ENCODE results near the gene IGFLR1. TPM values are rescaled to one million over a fixed set of nuclear protein-coding genes. Genes with fewer than 3 reads are reported as not detected.

Gene IGFLR1
- total and polyA plus RNA-seq, 10 donors, result 16.5 to 64.7 (median 46.4) TPM

DNA sequence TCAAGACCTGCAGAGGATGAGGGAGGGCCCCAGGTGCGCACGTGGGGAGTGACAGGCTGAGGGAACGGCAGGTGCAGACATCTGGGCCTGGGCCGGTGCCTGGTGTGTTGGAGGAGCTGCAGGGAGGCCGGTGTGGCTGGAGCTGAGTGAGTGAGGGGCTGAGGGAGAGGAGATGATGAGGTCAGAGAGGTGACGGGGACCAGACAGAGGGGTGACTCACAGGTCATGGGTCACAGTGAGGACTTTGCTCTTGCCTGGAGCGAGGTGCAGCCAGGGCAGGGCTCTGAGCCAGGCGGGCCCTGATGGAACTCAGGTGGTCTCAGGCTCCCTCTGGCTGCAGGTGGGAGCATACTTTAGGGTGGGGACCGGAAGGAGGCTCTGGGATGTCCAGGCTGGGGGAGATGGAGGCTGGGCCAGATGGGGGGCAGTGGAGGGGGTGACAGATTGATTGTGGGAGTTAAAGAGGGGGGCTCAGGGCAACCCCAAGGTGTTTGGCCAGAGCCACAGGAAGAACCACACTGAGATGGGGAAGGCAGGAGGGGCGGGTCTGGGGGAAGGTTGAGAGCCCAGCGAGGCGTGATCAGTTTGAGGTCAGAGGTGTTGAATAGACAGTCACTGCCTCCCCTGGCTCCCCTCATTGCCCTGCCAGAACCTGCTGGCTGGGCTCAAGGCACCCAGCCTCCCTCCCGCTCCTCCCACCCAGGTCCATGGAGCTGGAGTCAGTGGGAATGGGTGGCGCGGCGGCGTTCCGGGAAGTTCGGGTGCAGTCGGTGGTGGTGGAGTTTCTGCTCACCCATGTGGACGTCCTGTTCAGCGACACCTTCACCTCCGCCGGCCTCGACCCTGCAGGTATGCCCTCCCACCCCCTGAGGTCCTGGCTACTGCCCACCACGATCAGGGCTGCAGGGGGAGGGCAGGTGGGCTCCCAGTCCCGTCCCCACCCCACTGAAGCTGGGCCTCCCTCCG, 41.5 kb upstream of the IGFLR1 start:
- Histone ChIP-seq H3K27ac (no peak overlapping the region), H3K4me3 (no peak overlapping the region), H3K4me1 (no peaks in the 10 kb centered on the region), H3K9me3 (no peaks in the 10 kb centered on the region), H3K27me3 (replicated peaks in 1 of 7) (no peaks in the 10 kb centered on the region), H3K36me3 (peaks cover 0 to 86% (median 28%) of the 10 kb centered on the region in 6 donors)
- no peak for DNase-seq
- TF ChIP-seq POLR2AphosphoS5 (IDR thresholded peaks at IDR 0.05) (no peak), POLR2A (IDR thresholded peaks at IDR 0.05) (no peak)
- TF ChIP-seq, protein P1, sequence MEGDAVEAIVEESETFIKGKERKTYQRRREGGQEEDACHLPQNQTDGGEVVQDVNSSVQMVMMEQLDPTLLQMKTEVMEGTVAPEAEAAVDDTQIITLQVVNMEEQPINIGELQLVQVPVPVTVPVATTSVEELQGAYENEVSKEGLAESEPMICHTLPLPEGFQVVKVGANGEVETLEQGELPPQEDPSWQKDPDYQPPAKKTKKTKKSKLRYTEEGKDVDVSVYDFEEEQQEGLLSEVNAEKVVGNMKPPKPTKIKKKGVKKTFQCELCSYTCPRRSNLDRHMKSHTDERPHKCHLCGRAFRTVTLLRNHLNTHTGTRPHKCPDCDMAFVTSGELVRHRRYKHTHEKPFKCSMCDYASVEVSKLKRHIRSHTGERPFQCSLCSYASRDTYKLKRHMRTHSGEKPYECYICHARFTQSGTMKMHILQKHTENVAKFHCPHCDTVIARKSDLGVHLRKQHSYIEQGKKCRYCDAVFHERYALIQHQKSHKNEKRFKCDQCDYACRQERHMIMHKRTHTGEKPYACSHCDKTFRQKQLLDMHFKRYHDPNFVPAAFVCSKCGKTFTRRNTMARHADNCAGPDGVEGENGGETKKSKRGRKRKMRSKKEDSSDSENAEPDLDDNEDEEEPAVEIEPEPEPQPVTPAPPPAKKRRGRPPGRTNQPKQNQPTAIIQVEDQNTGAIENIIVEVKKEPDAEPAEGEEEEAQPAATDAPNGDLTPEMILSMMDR (IDR thresholded peaks at IDR 0.05 in 8 of 11, conservative IDR thresholded peaks at IDR 0.05 in 3 of 11), result no peak
- intact Hi-C loops (cut with DNase I; ENCODE audit: low total_unique reads), result no loop called here
- WGBS, 5 donors, result 83 to 91% (median 88%) methylated on average over 28 of the region's 28 CpGs

DNA sequence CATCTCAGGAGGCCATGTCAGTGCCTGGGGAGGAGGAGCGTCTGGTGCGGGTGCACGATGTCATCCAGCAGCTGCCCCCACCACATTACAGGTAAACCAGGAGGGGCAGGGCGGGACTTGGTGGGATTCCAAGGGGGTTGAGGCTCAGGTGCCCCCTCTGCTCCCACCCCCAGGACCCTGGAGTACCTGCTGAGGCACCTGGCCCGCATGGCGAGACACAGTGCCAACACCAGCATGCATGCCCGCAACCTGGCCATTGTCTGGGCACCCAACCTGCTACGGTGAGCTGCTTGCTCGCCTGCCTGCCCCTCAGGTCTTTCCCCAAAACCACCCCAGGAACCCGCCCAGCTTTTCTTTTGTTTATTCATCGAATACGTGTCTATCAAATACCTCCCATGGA, 40.3 kb upstream of the IGFLR1 start:
- no peaks in the 10 kb centered on the region for H3K9me3 ChIP-seq
- no peaks in the 10 kb centered on the region for H3K27me3 ChIP-seq (replicated peaks in 1 of 7)
- TF ChIP-seq POLR2A (IDR thresholded peaks at IDR 0.05) (no peak), POLR2AphosphoS5 (IDR thresholded peaks at IDR 0.05) (no peak)
- TF ChIP-seq, protein P1 (IDR thresholded peaks at IDR 0.05 in 8 of 11, conservative IDR thresholded peaks at IDR 0.05 in 3 of 11), result no peak
- no peak overlapping the region for H3K4me3 ChIP-seq
- WGBS, 5 donors, result 94 to 97% (median 96%) methylated on average over 11 to 12 of the region's 12 CpGs
- DNase-seq, result no peak
- H3K27ac ChIP-seq, result no peak overlapping the region
- intact Hi-C loops (cut with DNase I; ENCODE audit: low total_unique reads), result no loop called here
- H3K4me1 ChIP-seq, result no peaks in the 10 kb centered on the region
- peaks cover 0 to 96% (median 28%) of the 10 kb centered on the region in 6 donors for H3K36me3 ChIP-seq

DNA sequence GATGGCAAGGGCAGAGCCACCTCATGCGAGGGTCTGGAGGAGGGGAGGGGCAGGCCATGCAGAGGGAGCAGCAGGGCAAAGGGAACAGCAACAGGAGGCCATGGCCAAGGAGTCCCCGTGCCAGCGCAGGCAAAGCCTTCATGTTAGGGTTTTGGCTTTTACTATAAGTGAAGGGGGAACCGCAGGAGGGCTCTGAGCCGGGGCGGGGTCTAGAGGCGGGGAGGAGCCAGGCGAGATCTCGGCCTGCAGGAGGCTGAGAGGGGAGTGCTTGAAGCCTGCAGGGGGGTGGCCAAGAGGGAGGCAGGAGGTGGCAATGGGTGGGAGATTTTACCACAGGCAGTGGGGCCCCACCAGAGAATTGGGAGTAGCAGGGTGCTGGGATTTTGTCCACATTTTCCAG, 39.4 kb upstream of the IGFLR1 start:
- Histone ChIP-seq H3K9me3 (no peaks in the 10 kb centered on the region), H3K27me3 (replicated peaks in 1 of 7) (no peaks in the 10 kb centered on the region), H3K36me3 (peaks cover 0 to 89% (median 28%) of the 10 kb centered on the region in 6 donors), H3K4me3 (no peak overlapping the region), H3K27ac (no peak overlapping the region), H3K4me1 (peaks cover 0 to 1% (median 0%) of the 10 kb centered on the region in 6 donors)
- 87 to 91% (median 90%) methylated on average over 8 to 9 of the region's 9 CpGs for WGBS, 5 donors
- no peak for TF ChIP-seq POLR2AphosphoS5 (IDR thresholded peaks at IDR 0.05)
- no peak for TF ChIP-seq POLR2A (IDR thresholded peaks at IDR 0.05)
- TF ChIP-seq, protein P1 (IDR thresholded peaks at IDR 0.05 in 8 of 11, conservative IDR thresholded peaks at IDR 0.05 in 3 of 11), result no peak
- DNase-seq, result no peak
- intact Hi-C loops (cut with DNase I; ENCODE audit: low total_unique reads), result no loop called here

DNA sequence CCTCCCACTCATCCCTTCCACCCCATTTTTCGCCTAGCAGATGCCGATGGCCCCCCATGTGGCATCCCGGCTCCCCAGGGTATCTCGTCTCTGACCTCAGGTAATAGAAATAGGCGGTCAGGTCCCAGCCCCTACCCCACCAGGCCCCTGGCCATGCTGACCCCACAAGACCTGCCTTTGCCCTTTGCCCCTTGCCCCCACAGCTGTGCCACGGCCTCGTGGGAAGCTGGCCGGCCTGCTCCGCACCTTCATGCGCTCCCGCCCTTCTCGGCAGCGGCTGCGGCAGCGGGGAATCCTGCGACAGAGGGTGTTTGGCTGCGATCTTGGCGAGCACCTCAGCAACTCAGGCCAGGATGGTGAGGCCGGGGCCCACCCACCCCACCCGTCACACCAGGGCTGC, 38.5 kb upstream of the IGFLR1 start:
- peaks cover 0 to 10% (median 9%) of the 10 kb centered on the region in 6 donors for H3K4me1 ChIP-seq
- DNase-seq, result no peak
- intact Hi-C loops (cut with DNase I; ENCODE audit: low total_unique reads), result no loop called here
- no peaks in the 10 kb centered on the region for H3K9me3 ChIP-seq
- no peak overlapping the region for H3K4me3 ChIP-seq
- 93 to 98% (median 95%) methylated on average over 5 to 20 of the region's 20 CpGs for WGBS, 5 donors
- TF ChIP-seq, protein P1 (IDR thresholded peaks at IDR 0.05 in 8 of 11, conservative IDR thresholded peaks at IDR 0.05 in 3 of 11), result no peak
- TF ChIP-seq POLR2A (IDR thresholded peaks at IDR 0.05) (no peak), POLR2AphosphoS5 (IDR thresholded peaks at IDR 0.05) (no peak)
- no peaks in the 10 kb centered on the region for H3K27me3 ChIP-seq (replicated peaks in 1 of 7)
- no peak overlapping the region for H3K27ac ChIP-seq
- H3K36me3 ChIP-seq, result peaks cover 0 to 79% (median 28%) of the 10 kb centered on the region in 6 donors
